Central memory CD8-positive, alpha-beta T cell (primary cell): ENCODE results near the gene AWAT1.
"Not testable (repeated sequence)": the region's sequence is repeated elsewhere in the genome, so short reads cannot be mapped to it uniquely, and the experiment has no call there.

Experiments
- ATAC-seq: fragments of 150-1000 bp; cut with Tn5 transposase; replicated peaks from 2 replicates; pipeline ENCODE4 v1.10.0; 2022; ENCODE audit warnings: mild to moderate bottlenecking, moderate FRiP score, moderate number of reproducible peaks; ENCODE audit not compliant: poor library complexity, severe bottlenecking; ENCODE audit errors: extremely low read depth
- DNase-seq, 2 donors: peaks; one replicate each; pipeline ENCODE4 v3.0.0; 2021; ENCODE audit warnings: low spot score in 2 of 2
- H3K27ac Mint-ChIP-seq: one replicate; pipeline ENCODE4 v1.8.0; 2022; ENCODE audit warnings: low read depth, mild to moderate bottlenecking, moderate library complexity, mixed read lengths
- H3K27me3 Mint-ChIP-seq: one replicate; pipeline ENCODE4 v1.8.0; 2022; ENCODE audit warnings: mixed read lengths
- H3K36me3 Mint-ChIP-seq: one replicate; pipeline ENCODE4 v1.8.0; 2022; ENCODE audit warnings: mild to moderate bottlenecking, moderate library complexity, mixed read lengths; ENCODE audit not compliant: insufficient read depth
- H3K4me1 Mint-ChIP-seq: one replicate; pipeline ENCODE4 v1.8.0; 2022; ENCODE audit warnings: mixed read lengths
- H3K4me3 Mint-ChIP-seq: one replicate; pipeline ENCODE4 v1.8.0; 2022; ENCODE audit warnings: mild to moderate bottlenecking, moderate library complexity, mixed read lengths
- H3K9me3 Mint-ChIP-seq: one replicate; pipeline ENCODE4 v1.8.0; 2022; ENCODE audit warnings: mixed read lengths

The AWAT1 gene

DNA sequence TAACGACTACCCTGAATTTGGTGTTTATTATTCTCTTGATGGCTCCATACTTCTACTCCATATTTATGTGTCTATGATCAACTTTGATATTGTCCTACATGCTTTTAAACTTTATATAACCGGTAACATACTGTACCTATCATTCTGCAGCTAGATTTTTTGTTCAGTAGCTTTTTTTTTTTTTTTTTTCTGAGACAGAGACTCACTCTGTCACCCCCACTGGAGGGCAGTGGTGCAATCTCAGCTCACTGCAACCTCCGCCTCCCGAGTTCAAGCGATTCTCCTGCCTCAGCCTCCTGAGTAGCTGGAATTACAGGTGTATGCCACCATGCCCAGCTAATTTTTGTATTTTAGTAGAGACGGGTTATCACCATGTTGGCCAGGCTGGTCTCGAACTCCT, 39.6 kb downstream of the AWAT1 start:
- not testable (repeated sequence) for H3K4me3 Mint-ChIP-seq, H3K4me1 Mint-ChIP-seq, H3K27me3 Mint-ChIP-seq, H3K9me3 Mint-ChIP-seq, H3K27ac Mint-ChIP-seq, H3K36me3 Mint-ChIP-seq, ATAC-seq, DNase-seq

GRCh38 chrX:70279081-70279480, 44.6 kb downstream of the AWAT1 start:
- no peak for DNase-seq
- no peak overlapping the region for H3K4me3 Mint-ChIP-seq
- no peaks in the 10 kb centered on the region for H3K9me3 Mint-ChIP-seq
- no peak overlapping the region for H3K27ac Mint-ChIP-seq
- H3K36me3 Mint-ChIP-seq, result peaks cover 2% of the 10 kb centered on the region
- ATAC-seq, result no peak
- H3K4me1 Mint-ChIP-seq, result no peaks in the 10 kb centered on the region
- no peaks in the 10 kb centered on the region for H3K27me3 Mint-ChIP-seq

GRCh38 chrX:70280573-70280972, 46.1 kb downstream of the AWAT1 start:
- H3K36me3 Mint-ChIP-seq, result peaks cover 6% of the 10 kb centered on the region
- ATAC-seq, result no peak
- H3K27me3 Mint-ChIP-seq, result no peaks in the 10 kb centered on the region
- H3K4me1 Mint-ChIP-seq, result no peaks in the 10 kb centered on the region
- no peak overlapping the region for H3K4me3 Mint-ChIP-seq
- no peak for DNase-seq
- H3K9me3 Mint-ChIP-seq, result no peaks in the 10 kb centered on the region
- no peak overlapping the region for H3K27ac Mint-ChIP-seq

GRCh38 chrX:70281951-70282350, 47.5 kb downstream of the AWAT1 start, which contains the start of gene RAB41:
Gene RAB41 (plus strand): TSS chrX:70282172. CDS start chrX:70282218, 46 bp downstream.
- H3K9me3 Mint-ChIP-seq, result no peaks in the 10 kb centered on the region
- ATAC-seq (no peak), DNase-seq (no peak)
- H3K27me3 Mint-ChIP-seq, result no peaks in the 10 kb centered on the region
- peaks cover 7% of the 10 kb centered on the region for H3K36me3 Mint-ChIP-seq
- H3K4me1 Mint-ChIP-seq, result no peaks in the 10 kb centered on the region
- H3K27ac Mint-ChIP-seq, result no peak within 1 kb of the TSS
- no peak within 1 kb of the TSS for H3K4me3 Mint-ChIP-seq

- H3K36me3 Mint-ChIP-seq, result peaks cover 11% of the 10 kb centered on the region
- peak overlapping the region; percentile 85 for H3K27ac Mint-ChIP-seq
- peak overlapping the region; percentile 82 for H3K4me3 Mint-ChIP-seq
- H3K27me3 Mint-ChIP-seq, result no peaks in the 10 kb centered on the region
- DNase-seq, result no peak
- H3K4me1 Mint-ChIP-seq, result peaks cover 5% of the 10 kb centered on the region
- no peaks in the 10 kb centered on the region for H3K9me3 Mint-ChIP-seq
- ATAC-seq, result peak; percentile 5
These were observed 54.8 kb downstream of the AWAT1 start for GRCh38 chrX:70289168-70289792.
